ENCODE data around the gene INSL3.

- no peak for TF ChIP-seq CTCF (IDR thresholded peaks at IDR 0.05)
- TF ChIP-seq EP300 (IDR thresholded peaks at IDR 0.05): no peak
- TF ChIP-seq POLR2A (IDR thresholded peaks at IDR 0.05; ENCODE audit: low read depth): no peak
- no peak for TF ChIP-seq POLR2AphosphoS5 (IDR thresholded peaks at IDR 0.05)
Observed at GRCh38 chr19:17790059-17790780, 31.1 kb downstream of the INSL3 start.
